H9 (cell line): ENCODE data around the gene SERPINA6. TPM values are rescaled to one million over a fixed set of nuclear protein-coding genes. Genes with fewer than 3 reads are reported as not detected.

Experiments
- DNase-seq: peaks from one replicate; pipeline ENCODE4 v3.0.0-alpha.2; 2017
- H2AFZ ChIP-seq: one replicate; pipeline ENCODE4 v1.6.1; 2013; ENCODE audit warnings: mild to moderate bottlenecking, low read length, control low read depth, moderate library complexity
- H2AK5ac ChIP-seq: 2 replicates; pipeline ENCODE4 v1.6.1; 2013; ENCODE audit warnings: low read length, control low read depth, mixed read lengths; ENCODE audit not compliant: insufficient read length
- H2BK120ac ChIP-seq: one replicate; pipeline ENCODE4 v1.6.1; 2013; ENCODE audit warnings: low read depth, mild to moderate bottlenecking, low read length, control low read depth, inconsistent platforms; ENCODE audit not compliant: poor library complexity, severe bottlenecking
- H2BK12ac ChIP-seq: 2 replicates; pipeline ENCODE4 v1.6.1; 2013; ENCODE audit warnings: low read length, control low read depth, mixed read lengths, low read depth; ENCODE audit not compliant: insufficient read length
- H2BK15ac ChIP-seq: 2 replicates; pipeline ENCODE4 v1.6.1; 2013; ENCODE audit warnings: low read depth, low read length, control low read depth
- H2BK20ac ChIP-seq: one replicate; pipeline ENCODE4 v1.6.1; 2013; ENCODE audit warnings: low read depth, mild to moderate bottlenecking, low read length, control low read depth, inconsistent platforms; ENCODE audit not compliant: poor library complexity, severe bottlenecking
- H2BK5ac ChIP-seq: 2 replicates; pipeline ENCODE4 v1.6.1; 2013; ENCODE audit warnings: low read length, control low read depth, mixed read lengths; ENCODE audit not compliant: insufficient read length
- H3K14ac ChIP-seq: 2 replicates; pipeline ENCODE4 v1.6.1; 2013; ENCODE audit warnings: low read length, control low read depth; ENCODE audit not compliant: insufficient read depth
- H3K18ac ChIP-seq: 2 replicates; pipeline ENCODE4 v1.6.1; 2013; ENCODE audit warnings: low read depth, mild to moderate bottlenecking, mixed read lengths, low read length, control low read depth; ENCODE audit not compliant: insufficient read length
- H3K23ac ChIP-seq: 2 replicates; pipeline ENCODE4 v1.6.1; 2013; ENCODE audit warnings: low read length, control low read depth, mixed read lengths, low read depth; ENCODE audit not compliant: insufficient read length
- H3K23me2 ChIP-seq: 2 replicates; pipeline ENCODE4 v1.6.1; 2013; ENCODE audit warnings: low read depth, mild to moderate bottlenecking, mixed read lengths, low read length, control low read depth; ENCODE audit not compliant: insufficient read length, poor library complexity, severe bottlenecking
- H3K27ac ChIP-seq: 2 replicates; pipeline ENCODE4 v1.5.1; 2013; ENCODE audit warnings: low read length, control low read depth, mixed read lengths, low read depth; ENCODE audit not compliant: insufficient read length
- H3K27me3 ChIP-seq: 2 replicates; pipeline ENCODE4 v1.6.1; 2013; ENCODE audit warnings: low read length, control low read depth, inconsistent platforms; ENCODE audit not compliant: insufficient read depth
- H3K4ac ChIP-seq: 2 replicates; pipeline ENCODE4 v1.6.1; 2013; ENCODE audit warnings: low read depth, mild to moderate bottlenecking, control low read depth, inconsistent platforms, low read length, moderate library complexity
- H3K4me1 ChIP-seq: 2 replicates; pipeline ENCODE4 v1.6.1; 2013; ENCODE audit warnings: low read length, control low read depth, inconsistent platforms; ENCODE audit not compliant: insufficient read depth
- H3K4me2 ChIP-seq: 2 replicates; pipeline ENCODE4 v1.6.1; 2013; ENCODE audit warnings: low read length, control low read depth, mixed read lengths; ENCODE audit not compliant: insufficient read length, insufficient read depth
- H3K56ac ChIP-seq: 2 replicates; pipeline ENCODE4 v1.6.1; 2013; ENCODE audit warnings: low read depth, mild to moderate bottlenecking, mixed read lengths, low read length, control low read depth; ENCODE audit not compliant: insufficient read length
- H3K79me1 ChIP-seq: 2 replicates; pipeline ENCODE4 v1.6.1; 2013; ENCODE audit warnings: low read depth, mild to moderate bottlenecking, moderate library complexity, low read length, control low read depth, inconsistent platforms; ENCODE audit not compliant: insufficient read depth, poor library complexity, severe bottlenecking
- H3K79me2 ChIP-seq: 2 replicates; pipeline ENCODE4 v1.6.1; 2013; ENCODE audit warnings: low read length, control low read depth, inconsistent platforms; ENCODE audit not compliant: insufficient read depth
- H3K9ac ChIP-seq: 2 replicates; pipeline ENCODE4 v1.6.1; 2013; ENCODE audit warnings: low read length, control low read depth, mixed read lengths; ENCODE audit not compliant: insufficient read length; ENCODE audit errors: extremely low read depth
- H3K9me3 ChIP-seq: one replicate; pipeline ENCODE4 v1.6.1; 2013; ENCODE audit warnings: low read depth, low read length, inconsistent platforms; ENCODE audit not compliant: control insufficient read depth
- H3T11ph ChIP-seq: one replicate; pipeline ENCODE4 v1.6.1; 2013; ENCODE audit warnings: mild to moderate bottlenecking, low read length, control low read depth, inconsistent platforms
- H4K20me1 ChIP-seq: one replicate; pipeline ENCODE4 v1.6.1; 2013; ENCODE audit not compliant: control insufficient read depth, insufficient read length, insufficient read depth
- H4K5ac ChIP-seq: 2 replicates; pipeline ENCODE4 v1.6.1; 2013; ENCODE audit warnings: low read depth, mild to moderate bottlenecking, mixed read lengths, low read length, control low read depth; ENCODE audit not compliant: insufficient read length
- H4K8ac ChIP-seq: replicated peaks from 2 replicates; pipeline ENCODE4 v1.6.1; 2013; ENCODE audit warnings: low read length, control low read depth, mixed read lengths, low read depth; ENCODE audit not compliant: insufficient read length
- H4K91ac ChIP-seq: 2 replicates; pipeline ENCODE4 v1.6.1; 2013; ENCODE audit warnings: low read depth, mild to moderate bottlenecking, moderate library complexity, mixed read lengths, low read length, control low read depth; ENCODE audit not compliant: insufficient read length
- H3K27ac Mint-ChIP-seq, 3 experiments: 2 replicates in 2 of 3; 3 replicates in 1 of 3; pipeline ENCODE4 v1.8.0; 2020 to 2021; ENCODE audit warnings: mixed read lengths in 3 of 3, mild to moderate bottlenecking in 1 of 3, moderate library complexity in 1 of 3
- H3K27me3 Mint-ChIP-seq: 2 replicates; pipeline ENCODE4 v1.8.0; 2021; ENCODE audit warnings: low read depth, mild to moderate bottlenecking, moderate library complexity, mixed read lengths
- H3K36me3 Mint-ChIP-seq, 3 experiments: 2 replicates in 2 of 3; 3 replicates in 1 of 3; pipeline ENCODE4 v1.8.0; 2020 to 2021; ENCODE audit warnings: low read depth in 3 of 3, mixed read lengths in 3 of 3; ENCODE audit not compliant: insufficient read depth in 1 of 3
- H3K4me1 Mint-ChIP-seq, 2 experiments: 2 replicates each; pipeline ENCODE4 v1.8.0; 2020; ENCODE audit warnings: mixed read lengths in 2 of 2
- H3K4me3 Mint-ChIP-seq, 2 experiments: 2 replicates in 1 of 2; 3 replicates in 1 of 2; pipeline ENCODE4 v1.8.0; 2020 to 2021; ENCODE audit warnings: mild to moderate bottlenecking in 2 of 2, mixed read lengths in 2 of 2, moderate library complexity in 1 of 2
- H3K9me3 Mint-ChIP-seq, 2 experiments: 2 replicates in 1 of 2; 3 replicates in 1 of 2; pipeline ENCODE4 v1.8.0; 2020; ENCODE audit warnings: mild to moderate bottlenecking in 2 of 2, mixed read lengths in 2 of 2, moderate library complexity in 1 of 2
- CTCF ChIP-seq: fragments of 200-600 bp; sonication (generic); conservative IDR thresholded peaks from 3 replicates; pipeline ENCODE4 v1.8.0; 2021; ENCODE audit warnings: antibody characterized with exemption, mild to moderate bottlenecking
- WGBS: extraction: QIAGEN DNeasy Blood & Tissue Kit; methylation state at CpG from one replicate; pipeline ENCODE4 v1.1.7; 2013; ENCODE audit warnings: missing lambda C conversion rate, low lambda C conversion rate, mixed read lengths; ENCODE audit not compliant: insufficient read length; ENCODE audit errors: extremely low coverage; 5-methylcytosine and 5-hydroxymethylcytosine counted together
- total RNA-seq: library from RNA; stranded (reverse); gene quantifications from 2 replicates; pipeline ENCODE4 v1.2.1, GENCODE V29; 2021

Gene SERPINA6
- total RNA-seq, 1 experiment from 2014 or later: not detected

GRCh38 chr14:94330432-94330831 lies 7.3 kb upstream of the SERPINA6 start:
- H2BK12ac ChIP-seq: no peak overlapping the region
- H3K79me1 ChIP-seq: no peaks in the 10 kb centered on the region
- Mint-ChIP-seq H3K27me3 (no peaks in the 10 kb centered on the region), H3K27ac (no peak overlapping the region), H3K36me3 (no peaks in the 10 kb centered on the region), H3K4me3 (no peak overlapping the region), H3K4me1 (peaks cover 2 to 4% of the 10 kb centered on the region in 2 experiments; a peak in 3 of 4 replicates), H3K9me3 (0 out of 5 replicates have a peak, but pooled peaks cover 0 to 3% of the 10 kb centered on the region in 2 experiments)
- H3K4ac ChIP-seq: no peak overlapping the region
- TF ChIP-seq CTCF: no peak
- no peak overlapping the region for H3K4me2 ChIP-seq
- H3K4me1 ChIP-seq: no peaks in the 10 kb centered on the region
- H3K14ac ChIP-seq: no peak overlapping the region
- H2BK15ac ChIP-seq: no peak overlapping the region
- H4K8ac ChIP-seq: no peak overlapping the region
- H2AK5ac ChIP-seq: no peak overlapping the region
- H3K18ac ChIP-seq: no peak overlapping the region
- no peak overlapping the region for H4K5ac ChIP-seq
- no peak overlapping the region for H2BK20ac ChIP-seq
- no peak overlapping the region for H3K27ac ChIP-seq
- no peak overlapping the region for H2BK5ac ChIP-seq
- H4K91ac ChIP-seq: no peak overlapping the region
- H3K79me2 ChIP-seq: no peaks in the 10 kb centered on the region
- no CpG with 5 or more reads among the region's 3 CpGs for WGBS
- H2AFZ ChIP-seq: no peak overlapping the region
- no peak overlapping the region for H3K23ac ChIP-seq
- H3K9ac ChIP-seq: no peak overlapping the region
- H2BK120ac ChIP-seq: no peak overlapping the region
- no peaks in the 10 kb centered on the region for H3K9me3 ChIP-seq
- H3T11ph ChIP-seq: no peak overlapping the region
- no peak for DNase-seq
- no peaks in the 10 kb centered on the region for H3K23me2 ChIP-seq
- H3K56ac ChIP-seq: no peak overlapping the region
- no peaks in the 10 kb centered on the region for H3K27me3 ChIP-seq
- no peaks in the 10 kb centered on the region for H4K20me1 ChIP-seq
